ENCODE results near the gene GPHN. TPM values are rescaled to one million over a fixed set of nuclear protein-coding genes. Genes with fewer than 3 reads are reported as not detected.
A peak's percentile ranks its signal among the peaks of the same experiment; 100 is the strongest.
"Not testable (repeated sequence)": the region's sequence is repeated elsewhere in the genome, so short reads cannot be mapped to it uniquely, and the experiment has no call there.

GPHN gene
- total RNA-seq, 1 experiment from 2014 or later = 12.6 TPM

DNA sequence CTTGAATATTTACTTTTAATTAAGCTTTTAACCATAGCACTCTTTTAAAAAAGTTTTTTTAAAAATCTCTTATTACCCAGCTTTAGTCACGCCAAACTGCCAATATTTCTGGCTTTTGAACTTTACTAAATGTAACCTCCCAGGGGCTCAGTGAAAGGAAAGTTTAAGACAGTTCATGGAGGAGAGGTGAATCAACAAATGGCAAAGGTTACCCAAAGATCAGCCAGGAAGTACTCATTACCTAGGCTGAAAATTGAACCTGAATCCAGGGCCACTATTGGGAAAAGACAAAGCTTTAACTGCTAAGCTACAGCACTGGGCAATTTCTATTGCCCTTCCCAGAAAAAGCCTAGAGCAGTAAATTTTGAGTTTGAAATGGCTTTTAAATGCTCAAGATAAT lies 282.2 kb downstream of the GPHN start:
- DNase-seq (ENCODE audit: low read depth) = no peak

DNA sequence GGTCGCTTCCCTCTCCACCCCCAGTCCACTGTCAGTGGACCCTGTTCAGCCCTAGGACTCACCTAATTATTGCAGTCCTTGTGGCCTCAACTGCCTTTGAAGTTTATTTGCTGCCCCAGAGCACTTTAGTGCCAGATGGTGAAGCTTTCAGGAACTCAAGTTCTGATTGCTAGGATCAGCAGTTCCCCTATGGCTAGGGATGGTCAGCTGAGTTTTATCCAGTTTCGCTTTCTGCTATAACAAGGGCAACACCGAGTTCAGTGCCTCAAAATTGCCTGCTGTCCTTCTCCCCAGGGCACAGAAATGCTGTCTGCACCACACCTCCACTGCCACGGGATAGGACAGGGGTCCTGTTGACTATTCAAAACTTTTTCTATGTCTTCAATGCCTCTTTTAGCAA lies 295.0 kb downstream of the GPHN start:
- peak; percentile 28 for DNase-seq (ENCODE audit: low read depth)

DNA sequence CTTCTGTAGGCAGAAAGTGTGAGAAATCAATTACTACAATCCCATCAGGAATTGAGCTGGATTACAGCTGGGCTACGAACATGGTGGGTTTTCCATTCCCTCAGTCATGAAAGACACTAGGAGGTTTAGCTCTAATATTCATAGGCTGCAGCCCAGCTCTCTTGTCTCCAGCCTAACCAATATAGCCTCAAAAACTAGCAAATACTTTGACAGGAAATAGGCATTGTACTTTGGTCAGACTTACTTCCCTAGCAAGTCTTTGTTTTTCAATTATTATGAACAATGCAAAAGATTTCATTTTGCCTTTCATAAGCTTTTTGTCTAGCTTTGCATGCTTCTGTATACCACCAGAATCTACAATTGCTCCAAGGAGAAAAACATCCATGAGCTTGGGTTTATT lies 296.2 kb downstream of the GPHN start:
- no peak for DNase-seq (ENCODE audit: low read depth)

- no peak for DNase-seq (ENCODE audit: low read depth)
These were observed 305.7 kb downstream of the GPHN start for GRCh38 chr14:66813636-66814035.

- no peak for DNase-seq (ENCODE audit: low read depth)
These were observed 307.7 kb downstream of the GPHN start for GRCh38 chr14:66815687-66816086.

DNA sequence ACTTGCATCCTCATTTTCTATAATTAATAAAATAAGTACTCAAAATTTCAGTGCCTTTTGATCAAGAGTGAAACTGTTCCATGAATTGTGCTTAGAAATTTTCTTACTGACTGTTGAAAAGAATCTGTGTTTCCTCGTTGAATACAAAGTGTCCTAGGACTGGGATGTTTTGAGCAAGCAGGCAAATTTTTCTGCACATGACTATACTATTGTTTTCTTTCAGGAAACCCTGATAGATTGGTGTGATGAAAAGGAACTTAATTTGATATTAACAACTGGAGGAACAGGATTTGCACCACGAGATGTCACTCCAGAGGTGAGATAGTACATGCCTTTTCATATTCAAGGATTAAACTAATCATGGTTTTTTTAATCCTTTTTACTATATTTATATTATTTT lies 316.3 kb downstream of the GPHN start:
- no peak for DNase-seq (ENCODE audit: low read depth)

GRCh38 chr14:66827182-66827581 lies 319.2 kb downstream of the GPHN start:
- no peak for DNase-seq (ENCODE audit: low read depth)

DNA sequence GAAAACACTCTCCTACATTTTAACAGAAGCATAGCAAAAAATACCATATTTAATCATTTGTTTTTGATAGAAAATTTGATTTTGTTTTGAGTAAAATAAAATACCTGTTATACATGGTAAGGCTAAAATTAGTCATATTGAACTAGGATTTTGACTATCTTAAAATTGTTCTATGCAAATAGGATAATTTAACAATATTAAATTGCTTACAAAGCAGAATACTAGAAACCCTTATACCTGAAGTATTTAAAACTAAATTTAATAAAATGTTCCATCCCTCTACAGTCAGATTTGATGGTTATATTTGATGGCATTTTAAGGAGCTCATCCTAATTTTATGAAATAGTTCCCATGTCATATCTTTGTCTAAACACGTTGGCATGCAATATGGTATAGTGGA lies 323.2 kb downstream of the GPHN start:
- no peak for DNase-seq (ENCODE audit: low read depth)

DNA sequence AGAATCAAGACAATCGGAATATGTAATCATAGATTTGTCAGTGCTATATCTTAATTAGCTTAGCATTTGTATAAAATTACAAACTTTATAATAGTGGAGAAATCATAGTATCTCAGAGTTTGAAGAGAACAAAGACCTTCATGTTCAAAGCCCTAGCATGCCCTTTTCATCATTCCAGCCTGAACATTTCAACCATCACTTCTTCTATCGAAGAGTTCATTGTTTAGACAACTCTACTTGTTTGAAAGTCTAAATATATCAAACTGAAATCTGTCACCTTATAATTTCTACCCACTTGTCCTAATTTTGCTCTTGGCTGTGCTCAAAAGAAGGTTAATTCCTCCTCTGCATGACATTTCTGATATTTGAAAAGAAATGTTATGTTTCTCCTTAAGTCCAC lies 325.9 kb downstream of the GPHN start:
- DNase-seq (ENCODE audit: low read depth) = no peak

GRCh38 chr14:66837436-66837835 lies 329.5 kb downstream of the GPHN start:
- DNase-seq (ENCODE audit: low read depth) = not testable (repeated sequence)

DNA sequence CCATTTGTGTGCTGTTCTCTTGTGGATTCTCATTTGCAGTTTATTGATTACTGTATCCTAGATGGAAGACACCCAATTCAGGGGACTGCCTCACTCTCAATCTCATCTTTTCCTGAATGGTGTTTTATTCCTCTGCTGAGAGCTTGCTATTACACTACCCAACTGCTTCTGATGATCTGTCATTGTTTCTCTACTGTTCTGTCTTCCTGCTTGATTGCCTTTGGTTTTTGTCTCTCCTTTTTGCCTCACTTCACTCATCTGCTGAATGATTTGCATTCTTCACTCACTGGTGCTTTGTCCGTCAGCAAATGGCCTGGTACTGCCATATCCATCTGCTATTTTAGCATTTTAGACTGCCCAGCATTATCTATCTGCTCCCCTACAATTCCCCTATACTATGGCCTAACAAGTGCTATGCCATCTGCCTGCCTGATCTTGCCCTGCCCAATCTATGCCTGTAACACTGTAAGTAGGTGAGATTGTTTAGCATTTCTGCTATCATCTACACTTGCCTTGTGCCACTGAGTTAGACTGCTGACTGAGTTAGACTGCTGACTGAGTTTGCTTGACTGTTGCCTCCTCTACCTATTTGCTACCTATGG lies 335.1 kb downstream of the GPHN start:
- no peak for DNase-seq (ENCODE audit: low read depth)

- no peak for DNase-seq (ENCODE audit: low read depth)
These were observed 342.4 kb downstream of the GPHN start for GRCh38 chr14:66850258-66850888.

DNA sequence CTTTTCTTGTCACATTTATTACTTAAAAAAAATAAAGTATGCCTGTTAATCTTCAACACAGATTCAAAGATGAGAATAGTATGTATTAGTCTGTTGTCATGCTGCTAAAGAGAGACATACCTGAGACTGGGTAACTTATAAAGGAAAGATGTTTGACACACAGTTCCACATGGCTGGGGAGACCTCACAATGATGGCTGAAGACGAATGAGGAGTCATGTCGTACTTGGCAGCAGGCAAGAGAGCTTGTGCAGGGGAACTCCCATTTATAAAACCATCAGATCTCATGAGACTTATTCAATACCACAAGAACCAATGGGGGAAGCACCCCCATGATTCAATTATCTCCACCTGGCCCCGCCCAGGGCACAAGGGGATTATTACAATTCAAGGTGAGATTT lies 345.4 kb downstream of the GPHN start:
- DNase-seq (ENCODE audit: low read depth) = no peak

DNA sequence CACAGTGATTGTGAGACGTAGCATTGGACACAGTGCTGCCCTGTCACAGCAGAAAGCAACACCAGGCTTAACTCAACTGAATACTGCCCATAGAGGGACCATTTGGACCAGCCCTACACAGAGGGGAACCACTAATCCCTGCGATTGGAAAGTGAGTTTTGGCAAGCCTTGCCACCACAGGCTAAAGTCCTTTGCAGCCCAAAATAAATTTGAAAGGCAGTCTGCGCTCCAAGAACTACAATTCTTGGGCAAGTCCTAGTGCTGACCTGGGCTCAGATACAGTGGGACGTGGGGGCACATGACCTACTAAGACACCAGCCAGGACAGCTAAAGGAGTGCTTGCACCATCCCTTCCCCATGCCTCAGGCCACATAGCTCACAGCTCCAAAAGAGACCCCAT lies 349.9 kb downstream of the GPHN start:
- DNase-seq (ENCODE audit: low read depth) = no peak

GRCh38 chr14:66859063-66859671 lies 351.2 kb downstream of the GPHN start:
- no peak for DNase-seq (ENCODE audit: low read depth)

DNA sequence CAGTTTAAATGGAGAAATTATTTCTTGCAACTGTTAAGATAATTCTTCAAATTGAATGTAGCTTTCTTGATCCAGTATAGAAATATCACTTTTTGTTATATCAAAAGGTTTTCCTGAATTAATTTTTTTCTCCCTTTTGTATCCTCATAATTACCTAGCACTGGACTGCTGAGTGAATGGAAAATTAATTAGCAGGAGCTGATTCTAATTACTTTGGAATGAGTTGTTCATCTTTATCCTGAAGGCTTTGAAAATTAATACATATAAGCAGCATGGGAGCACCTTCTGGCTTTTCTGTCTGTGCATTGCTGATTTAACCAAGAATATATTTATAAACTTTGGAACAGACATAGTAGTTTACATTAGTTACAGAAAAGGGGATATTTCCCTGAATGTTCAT lies 373.6 kb downstream of the GPHN start:
- DNase-seq (ENCODE audit: low read depth) = no peak

GRCh38 chr14:66884149-66884548 lies 376.2 kb downstream of the GPHN start:
- peak; percentile 7 for DNase-seq (ENCODE audit: low read depth)

DNA sequence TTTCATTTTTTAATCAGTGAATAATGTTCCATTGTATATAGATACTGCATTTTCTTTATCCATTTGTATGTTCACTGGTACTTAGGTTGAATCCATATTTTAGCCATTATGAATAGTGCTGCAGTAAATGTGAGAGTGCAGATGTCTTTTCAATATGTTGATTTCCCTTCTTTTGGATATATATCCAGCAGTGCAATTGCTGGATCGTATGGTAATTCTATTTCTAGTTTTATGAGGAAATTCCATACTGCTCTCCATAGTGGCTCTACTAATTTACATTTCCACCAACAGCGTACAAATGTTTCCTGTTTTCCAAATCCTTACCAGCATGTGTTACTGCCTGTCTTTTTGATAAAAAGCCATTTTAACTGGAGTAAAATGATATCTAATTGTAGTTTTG lies 392.8 kb downstream of the GPHN start:
- no peak for DNase-seq (ENCODE audit: low read depth)

DNA sequence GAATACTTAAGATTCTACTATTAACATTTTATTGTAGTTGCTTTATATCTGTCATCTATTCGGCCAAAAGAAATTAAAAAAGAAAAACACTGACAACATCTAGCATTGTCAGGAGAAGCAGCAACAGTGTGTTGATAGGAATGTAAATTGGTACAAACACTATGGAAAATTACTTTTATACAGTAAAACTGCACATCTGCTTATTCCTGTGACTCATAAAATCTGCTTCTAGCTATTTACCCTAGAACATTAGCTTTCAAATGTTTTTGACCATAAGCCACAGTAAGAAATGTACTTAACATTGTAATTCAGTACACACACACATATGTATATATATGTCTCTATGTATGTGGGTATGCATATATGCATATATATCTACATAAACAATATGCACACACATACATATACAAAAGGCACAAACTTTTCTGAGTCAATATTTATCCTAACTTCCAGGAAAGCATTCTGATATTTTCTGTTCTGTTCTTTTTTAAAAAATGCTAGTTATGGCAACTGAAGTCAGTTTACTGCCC lies 402.4 kb downstream of the GPHN start:
- DNase-seq (ENCODE audit: low read depth) = peak; percentile 7

DNA sequence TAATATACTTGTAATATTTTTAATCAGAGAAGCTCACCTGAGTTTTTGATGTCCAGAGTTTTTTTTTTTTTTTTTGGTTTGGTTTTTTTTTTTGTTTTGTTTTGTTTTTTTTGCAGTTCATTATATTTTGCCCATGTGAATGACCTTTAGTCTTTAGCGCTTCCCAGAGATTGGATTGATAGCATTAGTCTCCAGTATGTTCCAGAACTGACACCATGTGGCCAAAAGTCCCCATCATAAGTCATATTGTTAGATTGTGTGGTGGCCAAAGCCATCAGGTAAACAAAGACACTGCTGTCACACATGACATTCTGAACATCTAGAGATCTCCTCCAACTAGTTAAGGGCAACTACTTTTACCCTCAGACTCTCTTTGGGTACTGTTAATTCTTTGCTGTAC lies 408.5 kb downstream of the GPHN start:
- no peak for DNase-seq (ENCODE audit: low read depth)

DNA sequence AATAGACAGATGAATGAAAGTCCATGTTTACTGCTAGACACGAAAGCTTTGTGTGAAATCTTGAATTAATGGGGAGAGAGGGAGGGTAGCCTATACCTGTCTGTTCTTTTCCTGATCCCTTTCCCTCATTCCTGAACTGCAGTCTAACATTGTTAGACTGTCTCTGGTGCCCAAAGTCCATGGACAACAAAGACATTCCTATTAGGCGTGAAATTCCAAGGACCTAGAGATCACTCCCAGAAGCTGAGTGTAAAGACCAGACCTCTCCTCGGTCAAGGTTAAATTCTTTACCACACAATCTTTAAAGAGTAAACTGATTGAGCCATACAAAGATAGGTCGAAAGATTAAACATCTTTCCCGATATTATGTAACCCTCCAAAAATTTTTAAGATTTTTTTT lies 410.6 kb downstream of the GPHN start:
- no peak for DNase-seq (ENCODE audit: low read depth)

DNA sequence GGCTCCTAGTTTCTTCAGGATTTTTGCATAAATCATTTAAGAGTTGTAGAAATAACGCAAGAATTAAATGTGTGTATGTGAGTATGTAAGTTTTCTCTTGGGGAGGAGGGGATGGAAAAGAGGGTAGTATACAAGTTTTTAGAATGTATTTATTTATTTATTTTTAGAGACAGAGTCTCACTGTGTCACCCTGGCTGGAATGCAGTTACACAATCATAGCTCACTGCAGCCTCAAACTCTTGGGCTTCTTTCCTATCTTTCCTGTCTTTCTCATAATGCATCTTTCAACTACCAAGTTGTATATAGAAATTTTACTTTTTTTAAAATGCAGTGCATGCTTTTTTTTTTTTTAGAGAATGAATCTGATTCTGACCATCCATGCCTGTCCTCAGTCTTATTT lies 412.2 kb downstream of the GPHN start:
- DNase-seq (ENCODE audit: low read depth) = peak; percentile 16

DNA sequence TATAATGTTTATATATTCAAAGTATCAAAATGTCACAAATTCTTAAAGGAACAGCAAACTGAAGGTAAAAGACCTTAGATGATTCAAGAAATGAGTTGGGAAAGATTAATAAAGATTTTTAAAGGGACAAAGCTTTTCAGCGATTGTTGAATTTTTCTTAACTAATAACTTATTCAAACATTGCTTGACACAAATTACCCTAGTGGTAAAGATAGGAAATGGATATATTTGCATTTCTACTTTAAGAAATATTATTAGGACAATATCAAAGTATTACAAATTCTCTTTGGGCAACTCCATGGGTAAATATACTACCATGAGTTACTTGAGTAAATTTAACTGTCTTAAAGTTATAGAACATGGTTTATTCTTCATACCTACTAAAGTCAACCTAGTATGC lies 415.3 kb downstream of the GPHN start:
- no peak for DNase-seq (ENCODE audit: low read depth)

All from M059J (cell line).